Stimulated activated naive B cell treated with anti-CD40 and anti-IgM and Interleukin-4, amounts not matched to agents 10 μg/mL and 1 μg/mL and 100 μg/mL, for 72 hours (primary cell): Measurements from ENCODE around the gene AKR1B1.

Experiments
- ATAC-seq, 2 donors: fragments of 150-1000 bp; cut with Tn5 transposase; replicated peaks; 2 replicates each; pipeline ENCODE4 v1.10.0; 2021; ENCODE audit warnings: moderate library complexity in 1 of 2
- DNase-seq: peaks from one replicate; pipeline ENCODE4 v3.0.0; 2021
- H3K27ac Mint-ChIP-seq: one replicate; pipeline ENCODE4 v1.8.0; 2022; ENCODE audit warnings: mild to moderate bottlenecking, mixed read lengths
- H3K27me3 Mint-ChIP-seq, 2 donors: one replicate each; pipeline ENCODE4 v1.8.0; 2022; ENCODE audit warnings: mixed read lengths in 2 of 2
- H3K36me3 Mint-ChIP-seq, 2 donors: one replicate each; pipeline ENCODE4 v1.8.0; 2022; ENCODE audit warnings: mixed read lengths in 2 of 2, mild to moderate bottlenecking in 1 of 2
- H3K4me1 Mint-ChIP-seq, 2 donors: one replicate each; pipeline ENCODE4 v1.8.0; 2022; ENCODE audit warnings: mixed read lengths in 2 of 2, mild to moderate bottlenecking in 1 of 2
- H3K4me3 Mint-ChIP-seq, 2 donors: one replicate each; pipeline ENCODE4 v1.8.0; 2022; ENCODE audit warnings: mild to moderate bottlenecking in 2 of 2, mixed read lengths in 2 of 2, moderate library complexity in 1 of 2
- H3K9me3 Mint-ChIP-seq, 2 donors: one replicate each; pipeline ENCODE4 v1.8.0; 2022; ENCODE audit warnings: mixed read lengths in 2 of 2, mild to moderate bottlenecking in 1 of 2

The AKR1B1 gene

GRCh38 chr7:134480202-134480601 is 21.3 kb upstream of the AKR1B1 start:
- Mint-ChIP-seq H3K36me3 (no peaks in the 10 kb centered on the region), H3K9me3 (peaks cover 0 to 1% of the 10 kb centered on the region in 2 donors), H3K4me1 (no peaks in the 10 kb centered on the region), H3K4me3 (no peak overlapping the region), H3K27ac (no peak overlapping the region), H3K27me3 (peaks cover 17 to 28% of the 10 kb centered on the region in 2 donors)
- DNase-seq, result no peak
- ATAC-seq, result no peak

- DNase-seq (no peak), ATAC-seq (no peak)
- H3K9me3 Mint-ChIP-seq, result peaks cover 0 to 4% of the 10 kb centered on the region in 2 donors
- no peaks in the 10 kb centered on the region for H3K4me1 Mint-ChIP-seq
- H3K4me3 Mint-ChIP-seq, result no peak overlapping the region
- peaks cover 14 to 15% of the 10 kb centered on the region in 2 donors for H3K27me3 Mint-ChIP-seq
- H3K27ac Mint-ChIP-seq, result no peak overlapping the region
- no peaks in the 10 kb centered on the region for H3K36me3 Mint-ChIP-seq
Measured at GRCh38 chr7:134478707-134479106, 19.8 kb upstream of the AKR1B1 start.

- Mint-ChIP-seq H3K27ac (no peak overlapping the region), H3K9me3 (peaks cover 0 to 3% of the 10 kb centered on the region in 2 donors), H3K4me3 (no peak overlapping the region), H3K36me3 (no peaks in the 10 kb centered on the region), H3K27me3 (peaks cover 6 to 9% of the 10 kb centered on the region in 2 donors), H3K4me1 (no peaks in the 10 kb centered on the region)
- ATAC-seq (no peak), DNase-seq (no peak)
Measured at GRCh38 chr7:134477954-134478353, 19.1 kb upstream of the AKR1B1 start.

GRCh38 chr7:134476044-134476443 is 17.1 kb upstream of the AKR1B1 start:
- ATAC-seq (no peak), DNase-seq (no peak)
- Mint-ChIP-seq H3K9me3 (peaks cover 0 to 3% of the 10 kb centered on the region in 2 donors), H3K4me3 (no peak overlapping the region), H3K27ac (no peak overlapping the region), H3K4me1 (no peaks in the 10 kb centered on the region), H3K27me3 (peaks cover 5 to 9% of the 10 kb centered on the region in 2 donors), H3K36me3 (no peaks in the 10 kb centered on the region)

- H3K27me3 Mint-ChIP-seq, result peaks cover 9 to 10% of the 10 kb centered on the region in 2 donors
- H3K4me1 Mint-ChIP-seq, result no peaks in the 10 kb centered on the region
- no peak overlapping the region for H3K4me3 Mint-ChIP-seq
- ATAC-seq (no peak), DNase-seq (no peak)
- peaks cover 0 to 3% of the 10 kb centered on the region in 2 donors for H3K9me3 Mint-ChIP-seq
- no peak overlapping the region for H3K27ac Mint-ChIP-seq
- H3K36me3 Mint-ChIP-seq, result no peaks in the 10 kb centered on the region
Measured at GRCh38 chr7:134474828-134475227, 15.9 kb upstream of the AKR1B1 start.

- no peak overlapping the region for H3K4me3 Mint-ChIP-seq
- no peak for ATAC-seq
- H3K4me1 Mint-ChIP-seq, result no peaks in the 10 kb centered on the region
- H3K36me3 Mint-ChIP-seq, result no peaks in the 10 kb centered on the region
- peaks cover 0 to 3% of the 10 kb centered on the region in 2 donors for H3K9me3 Mint-ChIP-seq
- H3K27ac Mint-ChIP-seq, result no peak overlapping the region
- H3K27me3 Mint-ChIP-seq, result peaks cover 8 to 9% of the 10 kb centered on the region in 2 donors
- DNase-seq, result no peak
Measured at GRCh38 chr7:134473861-134474291, 15.0 kb upstream of the AKR1B1 start.

GRCh38 chr7:134472572-134473244 is 13.8 kb upstream of the AKR1B1 start:
- Mint-ChIP-seq H3K27ac (no peak overlapping the region), H3K4me3 (no peak overlapping the region), H3K36me3 (no peaks in the 10 kb centered on the region), H3K4me1 (no peaks in the 10 kb centered on the region), H3K9me3 (peaks cover 0 to 3% of the 10 kb centered on the region in 2 donors), H3K27me3 (peaks cover 3 to 5% of the 10 kb centered on the region in 2 donors)
- ATAC-seq, result no peak
- no peak for DNase-seq

- Mint-ChIP-seq H3K27ac (no peak overlapping the region), H3K36me3 (no peaks in the 10 kb centered on the region), H3K9me3 (peaks cover 0 to 3% of the 10 kb centered on the region in 2 donors), H3K27me3 (peaks cover 3 to 5% of the 10 kb centered on the region in 2 donors), H3K4me1 (no peaks in the 10 kb centered on the region), H3K4me3 (no peak overlapping the region)
- no peak for DNase-seq
- ATAC-seq, result no peak
Measured at GRCh38 chr7:134470864-134471263, 12.0 kb upstream of the AKR1B1 start.

GRCh38 chr7:134469622-134470021 is 10.7 kb upstream of the AKR1B1 start:
- H3K4me1 Mint-ChIP-seq, result no peaks in the 10 kb centered on the region
- peaks cover 7 to 8% of the 10 kb centered on the region in 2 donors for H3K9me3 Mint-ChIP-seq
- H3K36me3 Mint-ChIP-seq, result peaks cover 3% of the 10 kb centered on the region in 2 donors
- H3K4me3 Mint-ChIP-seq, result no peak overlapping the region
- DNase-seq (no peak), ATAC-seq (no peak)
- no peak overlapping the region for H3K27ac Mint-ChIP-seq
- peaks cover 0 to 5% of the 10 kb centered on the region in 2 donors for H3K27me3 Mint-ChIP-seq

GRCh38 chr7:134468475-134468874 is 9.6 kb upstream of the AKR1B1 start:
- H3K27me3 Mint-ChIP-seq, result peaks cover 0 to 5% of the 10 kb centered on the region in 2 donors
- H3K9me3 Mint-ChIP-seq, result peaks cover 11 to 14% of the 10 kb centered on the region in 2 donors
- DNase-seq, result no peak
- H3K4me3 Mint-ChIP-seq, result no peak overlapping the region
- ATAC-seq, result no peak
- peaks cover 3 to 4% of the 10 kb centered on the region in 2 donors for H3K36me3 Mint-ChIP-seq
- H3K27ac Mint-ChIP-seq, result no peak overlapping the region
- no peaks in the 10 kb centered on the region for H3K4me1 Mint-ChIP-seq

GRCh38 chr7:134468054-134468453 is 9.2 kb upstream of the AKR1B1 start:
- H3K36me3 Mint-ChIP-seq, result peaks cover 3 to 4% of the 10 kb centered on the region in 2 donors
- DNase-seq (no peak), ATAC-seq (no peak)
- H3K4me3 Mint-ChIP-seq, result no peak overlapping the region
- H3K27me3 Mint-ChIP-seq, result peaks cover 0 to 5% of the 10 kb centered on the region in 2 donors
- H3K4me1 Mint-ChIP-seq, result no peaks in the 10 kb centered on the region
- H3K9me3 Mint-ChIP-seq, result peaks cover 11 to 14% of the 10 kb centered on the region in 2 donors
- no peak overlapping the region for H3K27ac Mint-ChIP-seq

GRCh38 chr7:134465491-134465890 is 6.6 kb upstream of the AKR1B1 start:
- no peak for DNase-seq
- peaks cover 11 to 14% of the 10 kb centered on the region in 2 donors for H3K9me3 Mint-ChIP-seq
- no peak overlapping the region for H3K4me3 Mint-ChIP-seq
- no peaks in the 10 kb centered on the region for H3K4me1 Mint-ChIP-seq
- no peaks in the 10 kb centered on the region for H3K27me3 Mint-ChIP-seq
- H3K27ac Mint-ChIP-seq, result no peak overlapping the region
- H3K36me3 Mint-ChIP-seq, result peaks cover 3 to 4% of the 10 kb centered on the region in 2 donors
- ATAC-seq, result no peak

- DNase-seq, result no peak
- Mint-ChIP-seq H3K27ac (no peak overlapping the region), H3K4me3 (no peak overlapping the region), H3K27me3 (no peaks in the 10 kb centered on the region), H3K36me3 (peaks cover 3 to 4% of the 10 kb centered on the region in 2 donors), H3K9me3 (peaks cover 11 to 14% of the 10 kb centered on the region in 2 donors), H3K4me1 (peaks cover 5 to 7% of the 10 kb centered on the region in 2 donors)
- ATAC-seq, result no peak
Measured at GRCh38 chr7:134464496-134464895, 5.6 kb upstream of the AKR1B1 start.

GRCh38 chr7:134463751-134464150 is 4.9 kb upstream of the AKR1B1 start:
- H3K27ac Mint-ChIP-seq, result no peak overlapping the region
- no peak for ATAC-seq
- H3K4me3 Mint-ChIP-seq, result no peak overlapping the region
- H3K27me3 Mint-ChIP-seq, result no peaks in the 10 kb centered on the region
- peaks cover 11 to 14% of the 10 kb centered on the region in 2 donors for H3K9me3 Mint-ChIP-seq
- H3K36me3 Mint-ChIP-seq, result peaks cover 3 to 4% of the 10 kb centered on the region in 2 donors
- DNase-seq, result no peak
- peaks cover 8 to 9% of the 10 kb centered on the region in 2 donors for H3K4me1 Mint-ChIP-seq

GRCh38 chr7:134462337-134462925 is 3.5 kb upstream of the AKR1B1 start:
- H3K27ac Mint-ChIP-seq, result no peak overlapping the region
- ATAC-seq (no peak), DNase-seq (no peak)
- H3K4me1 Mint-ChIP-seq, result peaks cover 15 to 19% of the 10 kb centered on the region in 2 donors
- H3K36me3 Mint-ChIP-seq, result peaks cover 3 to 4% of the 10 kb centered on the region in 2 donors
- no peaks in the 10 kb centered on the region for H3K27me3 Mint-ChIP-seq
- peaks cover 11 to 14% of the 10 kb centered on the region in 2 donors for H3K9me3 Mint-ChIP-seq
- H3K4me3 Mint-ChIP-seq, result no peak overlapping the region
